ENCODE data around the gene PGA3. TPM values are rescaled to one million over a fixed set of nuclear protein-coding genes. Genes with fewer than 3 reads are reported as not detected.

The PGA3 gene
- total RNA-seq, 1 experiment from 2014 or later = not detected

DNA sequence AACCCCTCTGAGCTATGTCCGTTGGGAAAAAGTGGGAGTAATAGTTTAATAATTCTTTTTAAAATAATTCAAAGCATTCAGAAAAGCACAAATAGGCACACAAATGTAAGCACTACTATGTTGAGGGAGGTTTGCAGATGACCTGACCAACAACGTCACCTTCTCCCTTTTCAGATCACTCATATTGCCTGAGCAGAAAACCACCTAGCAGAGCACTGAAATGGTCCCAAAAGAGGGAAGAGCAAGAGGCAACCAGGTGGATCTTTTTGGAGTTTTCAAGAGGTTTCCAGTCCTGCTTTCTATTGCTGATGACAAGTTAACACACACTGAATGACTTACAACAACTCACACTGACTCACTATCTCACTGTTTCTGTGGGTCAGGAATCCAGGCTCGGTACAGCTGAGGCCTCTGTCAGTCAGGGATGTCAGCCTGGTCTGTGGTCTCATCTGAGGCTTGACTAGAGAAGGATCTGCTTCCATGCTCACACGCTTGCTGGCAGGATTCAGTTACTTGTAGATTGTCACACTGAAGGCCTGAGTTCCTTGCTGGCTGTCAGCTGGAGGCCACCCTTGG, 4.3 kb upstream of the PGA3 start:
- no peaks in the 10 kb centered on the region for H3K9me3 ChIP-seq (ENCODE audit: control insufficient read depth in 1 of 2, insufficient read depth in 1 of 2, low read depth in 1 of 2, low read length in 2 of 2)
- H3K9ac ChIP-seq (ENCODE audit: low read length) = no peak overlapping the region
- no peak overlapping the region for H3K4me2 ChIP-seq (ENCODE audit: low read length)
- no peaks in the 10 kb centered on the region for H4K20me1 ChIP-seq (ENCODE audit: insufficient read depth)
- H3K79me2 ChIP-seq (ENCODE audit: insufficient read depth, low read length) = no peaks in the 10 kb centered on the region
- no peak for DNase-seq (ENCODE audit: low read depth, low spot score)
- ChIA-PET RAD21 (ENCODE audit: low non-redundant PET in 1 of 2, low total read pairs in 2 of 2, uncharacterized antibody in 2 of 2, unreplicated experiment in 2 of 2) (no interaction called here), POLR2A (no interaction called here), CTCF (no interaction called here)
- TF ChIP-seq CEBPB (IDR thresholded peaks at IDR 0.05; ENCODE audit: low read depth) (no peak), RAD21 (IDR thresholded peaks at IDR 0.05; ENCODE audit: low read depth) (no peak), EGR1 (IDR thresholded peaks at IDR 0.05; ENCODE audit: low read depth) (no peak), TCF7L2 (IDR thresholded peaks at IDR 0.05; ENCODE audit: borderline replicate concordance, extremely low read depth, insufficient read depth, insufficient read length) (no peak), ZNF274 (IDR thresholded peaks at IDR 0.05; ENCODE audit: low read depth, low read length) (no peak), MAX (IDR thresholded peaks at IDR 0.05) (no peak), ZBTB33 (IDR thresholded peaks at IDR 0.05; ENCODE audit: extremely low read depth, insufficient replicate concordance, low read length) (no peak), SP1 (IDR thresholded peaks at IDR 0.05; ENCODE audit: low read depth) (no peak), EZH2phosphoT487 (IDR thresholded peaks at IDR 0.05; ENCODE audit: borderline replicate concordance) (no peak), CBX3 (IDR thresholded peaks at IDR 0.05; ENCODE audit: low read depth) (no peak), YY1 (IDR thresholded peaks at IDR 0.05; ENCODE audit: extremely low read depth, insufficient replicate concordance, low read depth, low read length) (no peak), ELF1 (IDR thresholded peaks at IDR 0.05; ENCODE audit: borderline replicate concordance, low read depth) (no peak), SIN3A (IDR thresholded peaks at IDR 0.05; ENCODE audit: low read depth) (no peak), FOSL1 (IDR thresholded peaks at IDR 0.05; ENCODE audit: low read depth) (no peak)
- TF ChIP-seq, protein P1, sequence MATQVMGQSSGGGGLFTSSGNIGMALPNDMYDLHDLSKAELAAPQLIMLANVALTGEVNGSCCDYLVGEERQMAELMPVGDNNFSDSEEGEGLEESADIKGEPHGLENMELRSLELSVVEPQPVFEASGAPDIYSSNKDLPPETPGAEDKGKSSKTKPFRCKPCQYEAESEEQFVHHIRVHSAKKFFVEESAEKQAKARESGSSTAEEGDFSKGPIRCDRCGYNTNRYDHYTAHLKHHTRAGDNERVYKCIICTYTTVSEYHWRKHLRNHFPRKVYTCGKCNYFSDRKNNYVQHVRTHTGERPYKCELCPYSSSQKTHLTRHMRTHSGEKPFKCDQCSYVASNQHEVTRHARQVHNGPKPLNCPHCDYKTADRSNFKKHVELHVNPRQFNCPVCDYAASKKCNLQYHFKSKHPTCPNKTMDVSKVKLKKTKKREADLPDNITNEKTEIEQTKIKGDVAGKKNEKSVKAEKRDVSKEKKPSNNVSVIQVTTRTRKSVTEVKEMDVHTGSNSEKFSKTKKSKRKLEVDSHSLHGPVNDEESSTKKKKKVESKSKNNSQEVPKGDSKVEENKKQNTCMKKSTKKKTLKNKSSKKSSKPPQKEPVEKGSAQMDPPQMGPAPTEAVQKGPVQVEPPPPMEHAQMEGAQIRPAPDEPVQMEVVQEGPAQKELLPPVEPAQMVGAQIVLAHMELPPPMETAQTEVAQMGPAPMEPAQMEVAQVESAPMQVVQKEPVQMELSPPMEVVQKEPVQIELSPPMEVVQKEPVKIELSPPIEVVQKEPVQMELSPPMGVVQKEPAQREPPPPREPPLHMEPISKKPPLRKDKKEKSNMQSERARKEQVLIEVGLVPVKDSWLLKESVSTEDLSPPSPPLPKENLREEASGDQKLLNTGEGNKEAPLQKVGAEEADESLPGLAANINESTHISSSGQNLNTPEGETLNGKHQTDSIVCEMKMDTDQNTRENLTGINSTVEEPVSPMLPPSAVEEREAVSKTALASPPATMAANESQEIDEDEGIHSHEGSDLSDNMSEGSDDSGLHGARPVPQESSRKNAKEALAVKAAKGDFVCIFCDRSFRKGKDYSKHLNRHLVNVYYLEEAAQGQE (IDR thresholded peaks at IDR 0.05; ENCODE audit: low read depth) = no peak
- TF ChIP-seq, protein P2, sequence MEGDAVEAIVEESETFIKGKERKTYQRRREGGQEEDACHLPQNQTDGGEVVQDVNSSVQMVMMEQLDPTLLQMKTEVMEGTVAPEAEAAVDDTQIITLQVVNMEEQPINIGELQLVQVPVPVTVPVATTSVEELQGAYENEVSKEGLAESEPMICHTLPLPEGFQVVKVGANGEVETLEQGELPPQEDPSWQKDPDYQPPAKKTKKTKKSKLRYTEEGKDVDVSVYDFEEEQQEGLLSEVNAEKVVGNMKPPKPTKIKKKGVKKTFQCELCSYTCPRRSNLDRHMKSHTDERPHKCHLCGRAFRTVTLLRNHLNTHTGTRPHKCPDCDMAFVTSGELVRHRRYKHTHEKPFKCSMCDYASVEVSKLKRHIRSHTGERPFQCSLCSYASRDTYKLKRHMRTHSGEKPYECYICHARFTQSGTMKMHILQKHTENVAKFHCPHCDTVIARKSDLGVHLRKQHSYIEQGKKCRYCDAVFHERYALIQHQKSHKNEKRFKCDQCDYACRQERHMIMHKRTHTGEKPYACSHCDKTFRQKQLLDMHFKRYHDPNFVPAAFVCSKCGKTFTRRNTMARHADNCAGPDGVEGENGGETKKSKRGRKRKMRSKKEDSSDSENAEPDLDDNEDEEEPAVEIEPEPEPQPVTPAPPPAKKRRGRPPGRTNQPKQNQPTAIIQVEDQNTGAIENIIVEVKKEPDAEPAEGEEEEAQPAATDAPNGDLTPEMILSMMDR (IDR thresholded peaks at IDR 0.05 in 2 of 3, conservative IDR thresholded peaks at IDR 0.05 in 1 of 3; ENCODE audit: borderline replicate concordance in 1 of 3, insufficient read depth in 1 of 3, low read depth in 2 of 3, low read length in 2 of 3) = no peak
- H3K27me3 ChIP-seq (ENCODE audit: insufficient read depth, low read length) = no peaks in the 10 kb centered on the region
- H3K27ac ChIP-seq (ENCODE audit: low read depth, low read length) = no peak overlapping the region
- H3K4me3 ChIP-seq (replicated peaks in 1 of 2; ENCODE audit: low read depth in 1 of 2, low read length in 2 of 2) = no peak overlapping the region
- no peaks in the 10 kb centered on the region for H3K4me1 ChIP-seq (ENCODE audit: control insufficient read depth in 1 of 2, insufficient read depth in 2 of 2, low read length in 2 of 2)
- no peak overlapping the region for H2AFZ ChIP-seq (ENCODE audit: low read depth, low read length, poor library complexity, severe bottlenecking)
- intact Hi-C loops (cut with micrococcal nuclease) = no loop called here
- H3K9me2 ChIP-seq (ENCODE audit: insufficient read depth) = no peaks in the 10 kb centered on the region
- no TSS peak for BruUV-seq (replicated peaks)
- ATAC-seq = no peak
- no peaks in the 10 kb centered on the region for H3K36me3 ChIP-seq (ENCODE audit: control insufficient read depth in 1 of 2, insufficient read depth in 2 of 2, low read length in 2 of 2)
